ENCODE results near the gene NPIPB8.
"Not testable (repeated sequence)": the region's sequence is repeated elsewhere in the genome, so short reads cannot be mapped to it uniquely, and the experiment has no call there.

The NPIPB8 gene

GRCh38 chr16:28636093-28636823 lies 1.6 kb upstream of the NPIPB8 start:
- not testable (repeated sequence) for DNase-seq

GRCh38 chr16:28638359-28638758 lies 494 bp downstream of the NPIPB8 start:
- DNase-seq, result not testable (repeated sequence)

GRCh38 chr16:28639959-28640358 lies 2.1 kb downstream of the NPIPB8 start:
- not testable (repeated sequence) for DNase-seq

- not testable (repeated sequence) for DNase-seq
Observed at GRCh38 chr16:28666264-28666663, 28.4 kb downstream of the NPIPB8 start.

GRCh38 chr16:28667480-28667879 lies 29.6 kb downstream of the NPIPB8 start:
- DNase-seq, result not testable (repeated sequence)

- DNase-seq, result not testable (repeated sequence)
Observed at GRCh38 chr16:28668199-28668598, 30.3 kb downstream of the NPIPB8 start.

GRCh38 chr16:28688327-28688952 lies 50.6 kb downstream of the NPIPB8 start:
- DNase-seq, result not testable (repeated sequence)

GRCh38 chr16:28689425-28689824 lies 51.6 kb downstream of the NPIPB8 start:
- DNase-seq, result not testable (repeated sequence)

- DNase-seq, result not testable (repeated sequence)
Observed at GRCh38 chr16:28691722-28692121, 53.9 kb downstream of the NPIPB8 start.

GRCh38 chr16:28693257-28693950 lies 55.5 kb downstream of the NPIPB8 start:
- not testable (repeated sequence) for DNase-seq

GRCh38 chr16:28699792-28700191 lies 61.9 kb downstream of the NPIPB8 start:
- DNase-seq, result not testable (repeated sequence)

- DNase-seq, result not testable (repeated sequence)
Observed at GRCh38 chr16:28700349-28700748, 62.5 kb downstream of the NPIPB8 start.

- DNase-seq, result not testable (repeated sequence)
Observed at GRCh38 chr16:28701384-28701783, 63.5 kb downstream of the NPIPB8 start.

GRCh38 chr16:28704246-28704645 lies 66.4 kb downstream of the NPIPB8 start:
- not testable (repeated sequence) for DNase-seq

Data from NCI-H446 (cell line).